Activated CD4-positive, alpha-beta T cell treated with anti-CD3 and anti-CD28 coated beads, Interleukin-2, amount 50 U/mL, for 4 hours (primary cell): ENCODE measurements around the gene TMEM256.

ENCODE experiments used
- DNase-seq, 2 experiments: peaks; one replicate each; pipeline ENCODE4 v3.0.0-alpha.2; 2020

The TMEM256 gene

DNA sequence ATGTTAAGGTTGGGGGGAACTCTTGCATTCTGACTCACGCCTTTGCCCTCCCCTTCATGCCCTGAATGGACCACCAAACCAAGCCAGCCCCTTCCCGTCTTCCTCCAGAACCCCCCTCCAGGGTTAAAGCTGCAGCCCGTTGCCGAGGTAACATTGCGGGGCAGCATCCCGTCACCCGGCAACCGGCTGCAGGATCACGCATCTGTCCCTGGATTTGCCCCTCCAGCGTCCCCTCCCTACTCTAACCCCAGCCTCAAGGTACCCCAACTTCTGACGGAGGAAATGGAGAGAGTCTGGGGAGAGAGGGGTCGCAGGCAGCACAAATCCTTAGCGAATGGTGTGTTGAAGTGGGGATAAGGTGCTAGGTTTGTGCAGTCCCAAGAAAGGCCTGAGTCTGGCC lies 3.2 kb upstream of the TMEM256 start:
- no peak for DNase-seq

DNA sequence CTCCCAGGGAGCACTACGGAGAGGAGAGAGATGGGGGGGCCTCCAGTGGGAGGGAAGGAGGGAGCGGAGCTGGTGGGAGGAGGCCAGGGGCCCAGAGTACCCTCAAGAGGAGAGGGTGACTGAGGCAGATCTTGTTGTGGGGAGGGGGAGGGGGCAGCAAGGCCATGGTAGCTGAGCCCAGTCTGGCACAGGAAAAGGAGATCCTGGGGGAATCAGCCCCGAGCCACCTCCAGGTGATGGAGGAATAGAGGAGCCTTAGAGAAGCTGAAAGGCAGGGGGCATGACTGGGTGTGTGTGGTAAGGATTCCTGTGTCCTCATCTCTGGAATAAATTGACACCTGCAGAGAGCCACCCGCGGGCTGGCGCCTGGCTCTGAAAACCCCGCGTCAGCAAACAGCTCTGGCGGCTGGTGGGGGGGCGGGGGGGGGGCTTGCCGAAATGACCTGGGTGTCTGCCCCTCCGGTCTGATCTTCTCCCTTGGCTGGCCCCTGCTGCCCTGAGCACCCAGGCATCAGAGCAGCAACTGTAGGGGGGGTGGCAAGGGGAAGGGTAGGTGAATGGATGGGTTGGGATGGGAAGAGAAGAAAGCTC lies 2.4 kb upstream of the TMEM256 start:
- DNase-seq: no peak

DNA sequence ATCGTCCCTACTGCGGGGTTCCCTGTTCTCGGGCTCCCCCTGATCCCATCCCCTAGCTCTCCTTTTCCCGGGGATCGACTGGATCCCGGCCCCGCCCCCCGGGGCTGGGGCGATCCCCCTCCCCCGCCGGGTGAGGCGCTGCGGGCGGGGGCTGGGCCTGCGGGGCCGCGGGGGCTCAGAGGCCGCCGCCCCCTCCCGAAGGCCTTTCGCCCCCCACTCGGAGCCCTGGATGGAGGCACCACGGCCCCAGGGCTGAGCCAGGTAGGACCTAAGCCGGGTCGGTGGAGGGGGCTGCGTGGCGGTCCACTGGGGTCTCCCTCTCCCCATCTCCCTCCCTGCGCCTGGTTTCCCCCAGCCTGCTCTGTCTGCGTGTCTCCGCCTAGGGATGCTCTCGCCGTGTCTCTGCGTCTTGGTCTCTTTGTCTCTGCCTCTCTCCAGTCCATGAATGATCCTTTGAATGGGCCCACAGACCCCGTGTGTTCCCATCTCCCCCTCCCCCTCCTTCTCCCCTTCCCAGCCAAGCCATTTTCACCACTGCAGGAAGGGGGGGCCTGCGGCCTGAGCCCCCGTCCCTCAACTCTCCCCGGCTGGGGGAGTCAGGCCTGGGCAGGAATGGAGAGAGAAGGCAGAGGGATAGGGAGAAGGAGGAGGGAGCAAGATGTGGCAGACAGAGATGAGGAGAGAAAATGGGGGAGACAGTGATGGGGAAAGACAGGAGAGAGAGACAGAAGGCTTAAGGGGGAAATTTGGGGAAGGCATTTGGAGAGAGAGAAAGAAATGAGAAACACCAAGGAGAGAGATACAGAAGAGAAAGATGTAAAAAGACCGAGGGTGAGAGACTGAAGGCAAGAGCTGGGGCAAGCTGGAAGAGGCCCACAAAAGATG lies 1.7 kb upstream of the TMEM256 start:
- DNase-seq: no peak

DNA sequence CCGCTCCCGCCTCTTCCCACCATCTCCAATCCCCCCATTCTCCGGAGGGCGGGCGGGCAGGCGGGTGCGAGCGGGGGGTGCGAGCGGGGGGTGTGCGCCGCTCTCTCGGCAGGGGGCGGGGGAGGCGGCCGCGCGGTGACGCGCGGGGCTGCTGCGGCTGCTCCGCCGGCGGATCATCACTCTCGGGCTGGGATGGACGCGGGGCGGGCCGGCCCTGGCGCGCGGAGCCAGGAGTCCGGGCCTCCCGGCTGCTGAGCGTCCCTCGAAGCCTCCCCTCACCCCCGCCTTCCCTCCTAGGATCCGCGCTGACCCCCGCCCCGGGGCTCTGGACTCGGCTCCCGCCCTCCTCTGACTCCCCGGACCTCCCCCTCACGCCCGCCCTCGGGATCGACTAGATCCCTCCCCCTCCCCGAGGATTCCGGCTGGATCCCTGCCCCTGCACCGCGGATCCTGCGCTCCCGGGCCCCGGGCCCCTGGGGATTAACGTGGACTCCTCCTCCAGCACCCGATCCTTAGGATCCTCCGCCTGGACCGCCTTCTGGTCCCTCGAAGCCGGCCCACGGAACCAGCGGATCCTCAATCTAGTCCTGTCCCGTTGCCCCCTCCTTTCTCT lies 946 bp upstream of the TMEM256 start:
- peak; percentile 56 to 63 for DNase-seq

DNA sequence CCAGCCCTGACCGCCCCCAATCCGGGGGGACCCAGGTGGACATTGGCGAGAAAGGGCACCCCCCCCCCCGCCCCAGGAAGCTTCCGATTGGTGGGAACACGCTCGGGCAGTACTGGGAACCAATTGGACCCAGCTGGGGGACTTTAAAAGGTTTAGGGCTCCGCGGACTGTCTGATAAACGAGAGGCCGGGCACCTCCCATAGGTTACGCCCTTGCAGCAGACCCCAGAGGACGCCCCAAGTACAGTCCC lies 245 bp downstream of the TMEM256 start:
- DNase-seq: no peak

DNA sequence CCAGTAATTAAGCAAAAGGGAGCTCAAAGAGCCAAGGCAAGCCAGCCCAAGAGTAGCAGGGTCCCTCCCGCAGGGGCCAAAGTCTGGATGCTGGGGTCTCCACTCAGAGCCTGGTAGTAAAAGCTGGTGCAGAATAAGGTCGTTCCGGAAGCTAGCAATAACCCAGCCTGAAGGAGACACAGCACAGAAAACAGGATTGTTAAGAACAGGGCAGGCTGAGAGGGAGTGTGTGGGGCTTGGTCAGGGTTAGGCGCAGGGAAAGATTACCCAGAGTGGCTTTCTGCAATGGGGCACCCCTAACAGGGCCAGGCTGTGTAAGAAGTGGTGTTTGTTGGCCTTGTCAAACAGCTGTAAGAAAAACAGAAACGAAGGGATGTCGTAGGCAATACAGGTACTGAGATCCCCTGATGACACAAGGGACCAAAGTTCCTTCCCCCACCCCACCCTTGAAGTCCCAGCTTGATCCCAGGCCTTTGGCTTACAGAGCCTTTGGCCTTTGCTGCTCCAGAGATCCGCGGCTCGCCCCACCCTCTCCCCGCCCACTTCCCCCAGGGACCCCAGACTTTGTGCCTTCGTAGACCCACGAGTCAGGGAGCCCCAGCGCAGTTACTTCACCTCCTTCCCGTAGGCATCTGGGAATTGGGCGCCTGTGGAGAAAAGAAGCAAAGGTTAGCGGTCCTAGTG lies 712 bp downstream of the TMEM256 start:
- no peak for DNase-seq

DNA sequence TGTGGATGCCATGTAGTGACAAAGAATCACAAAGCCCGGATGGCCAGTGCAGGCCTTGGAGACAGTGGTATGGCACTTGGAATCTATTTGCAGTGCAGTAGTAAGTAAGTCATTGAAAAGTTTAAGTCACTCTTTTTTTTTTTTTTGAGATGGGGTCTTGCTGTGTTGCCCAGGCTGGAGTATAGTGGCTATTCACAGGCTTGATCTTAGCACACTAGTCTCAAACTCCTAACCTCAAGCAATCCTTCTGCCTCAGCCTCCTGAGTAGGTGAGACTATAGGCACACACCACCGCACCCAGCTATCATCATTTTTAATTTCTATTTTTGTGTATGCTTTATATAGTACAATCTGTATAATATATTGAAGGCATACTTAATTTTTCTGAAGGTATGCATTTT lies 5.3 kb downstream of the TMEM256 start:
- no peak for DNase-seq

DNA sequence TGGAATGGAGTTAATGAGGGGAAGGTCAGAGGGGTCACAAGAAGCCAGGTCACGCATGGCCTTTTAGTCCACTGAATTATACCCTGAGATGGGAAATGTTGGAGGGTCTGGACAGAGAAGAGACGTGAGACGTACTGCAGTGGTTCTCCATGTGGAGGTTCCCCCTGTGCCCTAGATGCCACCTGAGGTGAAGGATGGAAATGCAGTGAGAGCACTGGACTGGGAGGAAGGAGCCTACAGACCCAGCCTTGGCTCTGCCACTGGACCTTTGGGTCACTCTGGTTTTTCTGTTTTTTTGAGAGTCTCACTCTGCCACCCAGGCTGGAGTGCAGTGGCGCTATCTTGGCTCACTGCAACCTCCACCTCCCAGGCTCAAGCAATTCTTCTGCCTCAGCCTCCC lies 7.8 kb downstream of the TMEM256 start:
- DNase-seq: no peak

DNA sequence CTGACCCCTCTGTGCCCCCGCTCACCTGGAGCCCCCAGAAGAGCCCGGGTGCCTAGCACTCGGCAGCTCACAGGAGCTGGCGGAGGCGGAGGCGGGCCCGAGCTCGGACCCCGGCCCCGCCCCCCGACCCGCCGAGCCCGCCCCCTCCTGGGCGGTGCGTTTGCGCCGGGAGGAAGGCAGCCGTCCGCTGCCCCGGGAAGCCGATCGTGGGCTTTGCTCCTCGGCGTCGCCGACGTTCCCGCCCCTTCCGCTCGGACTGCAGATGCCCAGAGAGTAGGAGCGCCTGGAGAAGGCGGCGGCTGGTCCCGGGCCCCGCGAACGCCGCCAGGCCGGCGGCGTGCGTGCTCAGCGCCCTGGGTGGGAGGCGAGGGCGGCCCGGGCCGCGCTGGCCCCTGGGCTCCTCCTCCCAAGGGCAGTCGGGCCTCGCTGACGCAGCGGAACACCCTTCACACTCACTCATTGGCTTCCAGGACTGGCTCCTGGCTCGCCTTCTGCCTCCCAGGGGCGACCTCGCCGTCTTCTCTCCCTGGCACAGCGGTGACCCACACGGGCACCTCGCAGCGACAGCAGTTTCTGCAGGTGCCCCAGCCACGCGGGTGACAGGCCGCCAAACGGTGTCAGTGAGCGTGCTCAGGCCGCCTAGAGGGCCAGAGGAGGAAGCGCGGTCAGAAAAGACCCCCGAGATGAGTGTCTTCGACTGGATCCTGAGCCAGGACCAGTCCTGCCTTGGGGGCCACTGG lies 9.3 kb downstream of the TMEM256 start, which contains the start of gene PLSCR3:
Gene PLSCR3, minus strand, starts transcription at position 74 of the 740 bp plus-strand sequence. CDS start 415 bp downstream, outside the sequence.
- DNase-seq: peak; percentile 69 to 72

DNA sequence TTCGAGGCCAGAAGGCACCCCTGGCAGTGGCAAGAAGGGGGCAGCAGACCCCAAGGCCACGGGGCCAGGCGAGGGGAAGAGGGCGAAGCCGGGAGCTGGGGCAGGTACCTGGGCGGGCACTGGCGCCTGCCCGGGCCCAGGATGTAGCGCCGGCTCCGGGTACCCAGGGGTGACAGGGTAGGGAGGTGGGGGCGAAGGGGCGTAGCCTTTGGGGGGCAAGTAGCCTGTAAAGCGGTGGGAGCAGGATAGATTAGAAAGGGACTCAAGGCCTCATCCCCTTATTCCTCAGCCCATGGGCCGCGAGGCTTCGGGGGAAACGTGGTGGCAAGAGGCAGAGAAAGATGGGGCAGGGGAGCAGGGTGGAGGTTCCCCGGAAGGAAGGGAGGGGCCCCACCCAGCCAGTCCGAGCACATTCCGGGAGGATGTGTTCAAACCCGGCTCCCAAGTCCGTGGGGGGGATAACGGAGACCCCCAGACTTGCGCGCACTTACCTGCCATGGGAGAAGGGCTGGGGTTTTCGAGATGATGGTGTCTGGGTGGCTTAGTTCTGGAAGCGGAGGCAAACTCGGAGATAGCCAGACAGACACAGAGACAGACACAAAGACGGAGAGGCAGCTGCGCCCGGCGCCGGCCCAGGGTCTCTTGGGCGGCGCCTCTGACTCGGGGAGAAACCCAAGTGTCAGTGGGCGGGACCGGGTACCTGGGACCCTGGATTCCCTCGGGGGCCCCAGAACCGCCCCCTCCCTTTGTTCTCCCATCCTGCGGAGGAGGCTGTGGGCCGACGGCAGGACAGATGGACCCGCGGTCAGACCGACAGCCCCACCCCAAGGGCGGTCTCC lies 10.1 kb downstream of the TMEM256 start:
- peak; percentile 51 to 57 for DNase-seq

DNA sequence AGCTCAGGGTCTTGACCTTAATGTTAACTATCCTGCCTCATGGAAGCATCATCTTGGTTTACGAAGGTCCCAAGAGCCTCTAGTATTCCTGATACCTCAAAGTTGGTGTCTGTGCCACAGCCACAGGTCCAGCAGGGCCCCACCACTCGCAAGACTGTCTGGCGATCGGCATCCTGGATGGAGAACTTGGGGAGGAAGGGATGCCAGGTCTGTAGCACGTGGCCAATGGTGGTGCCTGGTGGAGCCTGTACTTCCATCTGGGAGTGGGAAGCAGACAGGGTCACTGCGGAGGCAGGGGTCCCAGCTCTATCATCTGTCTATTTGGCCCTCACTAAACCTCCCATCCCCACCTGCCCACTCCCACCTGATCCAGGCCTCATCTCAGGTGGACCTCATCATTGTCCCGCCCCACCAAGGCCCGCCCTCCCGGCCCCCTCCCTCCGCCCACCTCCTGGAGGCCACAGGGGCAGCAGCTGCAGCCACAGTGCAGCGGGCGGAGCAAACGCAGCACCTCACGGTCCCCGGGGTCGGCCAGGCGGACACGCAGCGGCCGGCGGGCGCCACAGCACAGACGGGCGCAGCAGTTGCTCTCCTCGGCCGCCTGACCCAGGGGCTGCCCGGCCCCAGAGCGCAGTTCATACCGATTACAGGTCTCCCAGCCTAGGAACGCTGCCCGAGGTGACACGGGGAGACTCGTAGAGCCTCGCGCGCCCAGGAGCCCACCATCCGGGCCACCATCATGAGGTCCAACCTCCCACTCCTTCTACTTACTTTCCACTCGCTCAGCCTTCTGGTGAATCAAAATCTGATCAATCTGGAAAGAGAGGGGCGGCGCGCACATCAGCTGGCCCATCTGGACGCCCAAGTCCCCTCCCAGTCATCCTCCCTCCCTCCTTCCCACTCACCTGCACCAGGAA lies 10.9 kb downstream of the TMEM256 start:
- no peak for DNase-seq

DNA sequence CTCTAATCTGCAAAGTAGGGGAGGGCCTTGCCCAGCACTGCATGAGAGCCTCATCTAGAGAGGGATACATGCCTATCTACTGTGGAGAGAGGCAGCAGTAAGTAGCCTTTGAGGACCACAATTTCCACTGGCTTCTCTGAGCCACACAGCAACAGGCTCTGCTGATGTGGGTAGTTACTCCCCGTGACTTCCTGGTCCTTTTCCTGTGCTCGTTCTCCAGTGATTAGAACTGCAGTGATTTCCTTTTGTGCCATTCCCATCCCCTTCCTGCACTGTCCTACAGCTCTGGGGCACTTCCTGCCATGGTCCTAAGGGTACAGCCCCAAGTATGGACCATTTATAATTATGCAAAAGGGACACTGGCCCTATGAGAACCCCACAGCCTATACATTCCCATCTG lies 12.6 kb downstream of the TMEM256 start:
- DNase-seq: no peak

DNA sequence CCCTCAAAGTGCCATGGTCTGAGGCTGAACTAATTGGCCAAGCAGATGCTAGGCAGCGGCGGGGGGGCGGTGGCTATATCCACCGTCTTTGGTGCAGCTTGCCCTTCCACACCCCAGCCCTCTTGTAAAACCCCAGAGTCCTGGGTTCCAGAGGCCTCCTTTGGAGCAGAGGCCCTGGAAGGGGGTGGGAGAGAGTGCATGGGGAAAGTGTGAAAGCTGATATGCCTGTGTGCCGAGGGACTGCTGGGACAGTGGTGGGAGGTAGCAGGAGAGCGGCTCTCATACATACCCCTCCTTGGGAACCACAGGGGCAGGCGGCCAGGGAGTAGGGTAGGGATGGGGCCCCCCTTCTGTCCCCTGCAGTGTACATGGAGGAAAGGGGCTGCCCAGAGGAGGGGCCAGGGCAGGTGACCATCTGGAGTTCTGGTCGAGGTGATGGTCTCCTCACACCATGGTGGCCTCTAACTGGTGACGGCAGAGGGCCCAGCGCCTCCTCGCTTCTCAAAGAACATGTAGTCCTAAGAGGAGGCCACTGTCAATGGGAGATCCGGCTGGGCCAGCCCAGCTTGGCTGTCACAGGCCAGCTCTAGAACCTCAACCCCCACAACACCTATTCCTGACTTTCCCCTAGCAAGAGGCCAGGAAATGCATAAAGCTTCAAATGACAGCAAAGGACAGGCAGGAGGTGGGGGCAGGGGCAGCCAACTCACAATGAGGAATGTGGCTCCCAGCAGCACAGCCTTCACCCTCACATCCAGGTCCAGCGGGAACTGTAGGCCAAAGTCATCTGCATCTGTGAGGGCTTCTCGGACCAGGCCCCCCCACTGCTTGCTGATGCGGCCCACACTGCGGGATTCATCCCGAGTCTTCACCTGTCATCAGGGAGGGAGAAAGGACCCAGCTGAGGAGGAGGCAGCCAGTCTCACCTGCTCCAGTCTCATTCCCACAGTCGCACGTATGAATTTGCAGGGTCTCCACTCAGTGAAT lies 13.7 kb downstream of the TMEM256 start:
- no peak for DNase-seq

DNA sequence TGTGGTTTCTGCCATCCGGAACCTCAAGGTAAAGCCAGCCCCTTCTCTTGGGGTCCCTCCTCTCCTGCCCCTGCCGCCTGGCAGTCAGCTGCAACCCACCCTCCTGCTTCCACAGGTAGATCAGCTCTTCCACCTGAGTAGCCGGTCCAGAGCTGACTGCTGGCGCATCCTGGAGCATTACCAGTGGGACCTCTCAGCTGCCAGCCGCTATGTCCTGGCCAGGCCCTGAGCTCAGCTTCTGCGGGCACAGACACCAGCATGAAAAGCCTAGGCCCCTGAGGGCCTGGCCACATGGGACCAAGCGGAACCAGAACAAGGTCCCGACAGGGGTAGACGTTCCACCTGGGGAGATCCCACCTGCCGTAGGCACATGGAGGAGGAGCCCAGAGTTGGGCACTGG lies 15.0 kb downstream of the TMEM256 start:
- DNase-seq: no peak

DNA sequence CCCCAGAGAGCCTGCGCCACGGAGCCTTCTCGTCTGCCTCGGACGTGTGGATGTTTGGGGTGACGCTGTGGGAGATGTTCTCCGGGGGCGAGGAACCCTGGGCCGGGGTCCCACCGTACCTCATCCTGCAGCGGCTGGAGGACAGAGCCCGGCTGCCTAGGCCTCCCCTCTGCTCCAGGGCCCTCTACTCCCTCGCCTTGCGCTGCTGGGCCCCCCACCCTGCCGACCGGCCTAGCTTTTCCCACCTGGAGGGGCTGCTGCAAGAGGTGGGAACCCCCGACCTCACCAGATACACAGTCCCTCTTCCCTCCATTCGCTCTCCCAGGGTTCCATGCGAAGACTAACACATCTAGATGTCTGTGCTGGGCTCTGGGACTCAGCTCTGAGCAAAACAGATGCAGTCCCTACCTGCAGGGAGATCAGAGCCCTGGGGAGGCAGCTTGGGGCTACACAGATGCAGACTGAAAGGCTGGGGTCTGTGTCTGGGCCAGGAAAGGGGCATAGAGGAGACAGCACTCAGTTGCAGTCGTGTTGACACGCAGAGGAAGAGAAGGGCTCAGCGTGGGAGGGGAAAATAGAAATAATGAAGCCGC lies 19.3 kb downstream of the TMEM256 start:
- DNase-seq: no peak

DNA sequence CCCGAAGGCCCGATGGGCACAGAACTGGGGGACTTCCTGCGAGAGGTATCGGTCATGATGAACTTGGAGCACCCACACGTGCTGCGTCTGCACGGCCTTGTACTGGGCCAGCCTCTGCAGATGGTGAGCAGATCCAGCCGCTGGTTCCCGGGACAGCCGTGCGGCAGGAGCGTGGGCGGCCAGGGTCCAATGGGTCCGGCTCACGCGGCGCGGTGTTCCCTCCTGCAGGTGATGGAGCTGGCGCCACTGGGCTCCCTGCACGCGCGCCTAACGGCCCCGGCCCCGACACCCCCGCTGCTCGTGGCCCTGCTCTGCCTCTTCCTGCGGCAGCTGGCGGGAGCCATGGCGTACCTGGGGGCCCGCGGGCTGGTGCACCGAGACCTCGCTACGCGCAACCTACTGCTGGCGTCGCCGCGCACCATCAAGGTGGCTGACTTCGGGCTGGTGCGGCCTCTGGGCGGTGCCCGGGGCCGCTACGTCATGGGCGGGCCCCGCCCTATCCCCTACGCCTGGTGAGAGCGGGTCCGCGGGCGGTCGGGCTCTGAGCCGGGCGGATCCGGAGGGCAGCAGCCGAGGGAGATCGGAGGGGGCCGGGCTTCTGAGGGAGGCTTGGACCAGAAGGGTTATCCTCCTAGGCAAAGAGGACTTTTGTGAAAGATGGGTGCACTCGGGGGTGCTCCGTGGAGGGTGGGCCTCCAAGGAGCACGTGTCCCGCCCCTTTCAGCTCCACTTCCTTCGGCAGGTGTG lies 20.0 kb downstream of the TMEM256 start:
- DNase-seq: peak; percentile 63 to 66

DNA sequence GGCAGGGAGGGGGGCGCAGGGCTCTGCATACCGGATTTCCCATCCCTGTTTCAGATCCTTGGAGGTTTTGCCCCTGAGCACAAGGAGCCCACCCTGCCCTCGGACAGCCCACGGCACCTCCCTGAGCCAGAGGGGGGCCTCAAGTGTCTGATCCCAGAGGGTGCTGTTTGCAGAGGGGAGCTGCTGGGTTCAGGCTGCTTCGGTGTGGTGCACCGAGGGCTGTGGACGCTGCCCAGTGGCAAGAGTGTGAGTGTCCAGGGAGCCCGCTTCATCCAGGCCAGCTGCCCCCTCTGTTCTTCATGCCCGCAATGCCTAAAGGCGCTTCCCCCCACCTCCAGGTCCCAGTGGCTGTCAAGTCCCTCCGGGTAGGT lies 20.5 kb downstream of the TMEM256 start:
- no peak for DNase-seq

DNA sequence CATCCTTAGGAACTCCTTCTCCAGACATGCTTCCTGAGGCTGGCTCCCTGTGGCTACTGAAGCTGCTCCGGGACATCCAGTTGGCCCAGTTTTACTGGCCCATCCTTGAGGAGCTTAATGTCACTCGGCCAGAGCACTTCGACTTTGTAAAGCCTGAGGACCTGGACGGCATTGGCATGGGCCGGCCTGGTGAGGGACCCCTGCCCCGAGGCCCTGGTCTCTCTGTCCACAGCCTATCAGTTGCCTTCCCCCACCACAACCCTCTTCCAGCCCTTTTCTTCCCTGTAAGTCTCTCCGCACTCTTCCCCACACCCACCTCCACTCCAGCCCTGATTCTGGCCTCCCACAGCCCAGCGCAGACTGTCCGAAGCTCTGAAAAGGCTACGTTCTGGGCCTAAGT lies 21.0 kb downstream of the TMEM256 start:
- DNase-seq: no peak
